OCI-LY1 (cell line): ENCODE measurements around the gene PNCK.

Experiments
- CTCF ChIP-seq: fragments of 200-600 bp; sonication (generic), shearing (Covaris generic); IDR thresholded peaks from 2 replicates; pipeline ENCODE4 v1.5.1; 2017; ENCODE audit warnings: mild to moderate bottlenecking, antibody characterized with exemption, low read length, moderate library complexity, mixed read lengths
- EZH2 ChIP-seq: fragments of 200-600 bp; sonication (generic), shearing (Covaris generic); IDR thresholded peaks from 2 replicates; pipeline ENCODE4 v1.8.0; 2017; ENCODE audit warnings: borderline replicate concordance, mixed run types, mild to moderate bottlenecking, antibody characterized with exemption, low read length, moderate library complexity, mixed read lengths

- no peak for TF ChIP-seq CTCF
- no peak for TF ChIP-seq EZH2
These were observed 7.6 kb upstream of the PNCK start for GRCh38 chrX:153681175-153681574.
